Measurements from ENCODE around the gene ELMOD3. TPM values are rescaled to one million over a fixed set of nuclear protein-coding genes. Genes with fewer than 3 reads are reported as not detected.

ELMOD3 gene
- polyA plus RNA-seq, 3 donors, result 6.1 to 53.3 (median 7.2) TPM

DNA sequence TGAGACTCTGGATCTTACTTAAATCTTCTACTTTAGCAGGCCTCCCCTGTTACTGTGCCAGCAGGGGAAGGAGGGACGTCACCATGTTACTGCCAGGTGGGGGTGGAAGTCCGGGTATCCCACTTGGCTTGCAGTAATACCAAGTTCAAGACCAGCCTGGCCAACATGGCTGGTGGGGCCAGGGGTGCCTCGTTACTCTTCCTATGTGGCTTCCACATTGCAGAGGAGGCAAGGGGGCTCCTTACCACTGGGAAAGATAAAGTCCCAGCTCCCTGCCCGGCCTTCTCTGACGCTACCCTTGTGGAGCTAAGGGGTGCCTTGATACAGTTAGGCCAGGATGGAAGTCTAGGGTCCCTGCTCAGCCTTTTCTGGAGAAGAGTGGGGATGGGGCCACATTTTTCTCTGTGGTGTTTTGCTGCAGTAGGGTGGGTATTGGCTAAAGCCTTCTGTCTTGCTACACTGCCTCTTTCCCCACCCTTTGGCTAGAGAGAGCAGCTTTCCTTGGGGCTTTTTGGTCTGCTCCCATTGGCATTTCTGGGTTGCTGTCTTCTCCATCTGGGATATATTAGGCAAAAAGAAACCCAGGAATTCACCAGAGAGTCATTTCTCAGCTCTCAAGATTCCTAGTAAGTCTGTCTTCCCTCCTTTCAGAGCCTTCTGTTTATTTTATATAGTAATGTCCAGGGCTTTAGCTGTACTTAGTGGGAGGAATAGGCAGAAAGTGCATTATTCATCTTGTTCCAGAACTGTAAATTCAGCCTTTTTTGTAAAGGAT is 21.9 kb downstream of the ELMOD3 start:
- Histone ChIP-seq H3K4me3 (replicated peaks in 1 of 3; ENCODE audit: low read depth in 2 of 3, low read length in 3 of 3) (no peak overlapping the region), H3K9me3 (replicated peaks in 1 of 2; ENCODE audit: control insufficient read depth in 1 of 2, insufficient read depth in 1 of 2, low read length in 2 of 2) (peaks cover 7 to 10% of the 10 kb centered on the region in 2 donors), H4K20me1 (ENCODE audit: insufficient read depth, low read length) (no peaks in the 10 kb centered on the region), H3K79me2 (ENCODE audit: insufficient read depth, low read length) (no peaks in the 10 kb centered on the region), H2AFZ (ENCODE audit: insufficient read depth, low read depth, low read length, poor library complexity, severe bottlenecking) (no peak overlapping the region), H3K4me1 (ENCODE audit: control insufficient read depth in 1 of 2, insufficient read depth in 2 of 2, low read length in 2 of 2) (no peaks in the 10 kb centered on the region), H3K27ac (ENCODE audit: low read depth in 1 of 2, low read length in 2 of 2) (no peak overlapping the region), H3K9ac (ENCODE audit: insufficient read depth, low read length, poor library complexity, severe bottlenecking) (no peak overlapping the region), H3K4me2 (replicated peaks; ENCODE audit: extremely low read depth, low read length, poor library complexity, severe bottlenecking) (no peak overlapping the region), H3K36me3 (replicated peaks in 1 of 2; ENCODE audit: control insufficient read depth in 1 of 2, insufficient read depth in 2 of 2, low read length in 2 of 2) (peaks cover 41 to 79% of the 10 kb centered on the region in 2 donors), H3K27me3 (ENCODE audit: control insufficient read depth in 2 of 2, insufficient read depth in 2 of 2, low read length in 2 of 2) (no peaks in the 10 kb centered on the region)
- WGBS (ENCODE audit: insufficient coverage), result 100% methylated on average over 2 of the region's 5 CpGs
- H3K27me3 Mint-ChIP-seq (ENCODE audit: low read depth in 3 of 3), result no peaks in the 10 kb centered on the region
- TF ChIP-seq, protein P1, sequence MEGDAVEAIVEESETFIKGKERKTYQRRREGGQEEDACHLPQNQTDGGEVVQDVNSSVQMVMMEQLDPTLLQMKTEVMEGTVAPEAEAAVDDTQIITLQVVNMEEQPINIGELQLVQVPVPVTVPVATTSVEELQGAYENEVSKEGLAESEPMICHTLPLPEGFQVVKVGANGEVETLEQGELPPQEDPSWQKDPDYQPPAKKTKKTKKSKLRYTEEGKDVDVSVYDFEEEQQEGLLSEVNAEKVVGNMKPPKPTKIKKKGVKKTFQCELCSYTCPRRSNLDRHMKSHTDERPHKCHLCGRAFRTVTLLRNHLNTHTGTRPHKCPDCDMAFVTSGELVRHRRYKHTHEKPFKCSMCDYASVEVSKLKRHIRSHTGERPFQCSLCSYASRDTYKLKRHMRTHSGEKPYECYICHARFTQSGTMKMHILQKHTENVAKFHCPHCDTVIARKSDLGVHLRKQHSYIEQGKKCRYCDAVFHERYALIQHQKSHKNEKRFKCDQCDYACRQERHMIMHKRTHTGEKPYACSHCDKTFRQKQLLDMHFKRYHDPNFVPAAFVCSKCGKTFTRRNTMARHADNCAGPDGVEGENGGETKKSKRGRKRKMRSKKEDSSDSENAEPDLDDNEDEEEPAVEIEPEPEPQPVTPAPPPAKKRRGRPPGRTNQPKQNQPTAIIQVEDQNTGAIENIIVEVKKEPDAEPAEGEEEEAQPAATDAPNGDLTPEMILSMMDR (IDR thresholded peaks at IDR 0.05), result no peak
- no peaks in the 10 kb centered on the region for H3K4me1 Mint-ChIP-seq
- intact Hi-C loops (cut with micrococcal nuclease), result no loop called here
- peaks cover 3 to 18% (median 6%) of the 10 kb centered on the region in 7 donors for H3K9me3 Mint-ChIP-seq
- H3K4me3 Mint-ChIP-seq, result no peak overlapping the region
- DNase-seq, result no peak
- peak overlapping the region in 1 of 7 donors; percentile 53 for H3K27ac Mint-ChIP-seq
- peaks cover 57 to 79% of the 10 kb centered on the region in 2 donors for H3K36me3 Mint-ChIP-seq

DNA sequence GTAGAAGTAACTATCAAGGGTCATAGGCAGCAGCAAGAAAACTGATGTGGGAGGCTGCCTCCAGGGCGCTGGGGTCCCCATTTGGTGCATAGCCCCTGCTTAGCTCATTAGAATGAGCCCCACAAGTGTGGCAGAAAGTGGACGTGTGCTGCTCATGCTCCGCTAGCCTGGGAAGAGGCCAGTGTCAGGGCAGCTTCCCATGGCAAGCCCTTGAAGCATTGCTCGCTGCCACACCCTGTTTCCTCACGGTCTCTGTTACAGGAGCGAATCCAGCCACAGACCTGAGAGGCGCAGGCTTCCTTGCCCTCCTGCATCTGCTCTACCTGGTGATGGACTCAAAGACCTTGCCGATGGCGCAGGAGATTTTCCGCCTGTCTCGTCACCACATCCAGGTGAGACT is 22.5 kb downstream of the ELMOD3 start:
- Mint-ChIP-seq H3K27me3 (ENCODE audit: low read depth in 3 of 3) (no peaks in the 10 kb centered on the region), H3K4me3 (no peak overlapping the region), H3K36me3 (peaks cover 58 to 80% of the 10 kb centered on the region in 2 donors), H3K27ac (peak overlapping the region in 1 of 7 donors; percentile 32), H3K9me3 (peaks cover 3 to 18% (median 6%) of the 10 kb centered on the region in 7 donors), H3K4me1 (no peaks in the 10 kb centered on the region)
- DNase-seq, result no peak
- TF ChIP-seq, protein P1 (IDR thresholded peaks at IDR 0.05), result no peak
- no peak overlapping the region for H3K9ac ChIP-seq (ENCODE audit: insufficient read depth, low read length, poor library complexity, severe bottlenecking)
- 98% methylated on average over 11 of the region's 11 CpGs for WGBS (ENCODE audit: insufficient coverage)
- no peak overlapping the region for H2AFZ ChIP-seq (ENCODE audit: insufficient read depth, low read depth, low read length, poor library complexity, severe bottlenecking)
- H3K4me1 ChIP-seq (ENCODE audit: control insufficient read depth in 1 of 2, insufficient read depth in 2 of 2, low read length in 2 of 2), result no peaks in the 10 kb centered on the region
- H3K27ac ChIP-seq (ENCODE audit: low read depth in 1 of 2, low read length in 2 of 2), result no peak overlapping the region
- H4K20me1 ChIP-seq (ENCODE audit: insufficient read depth, low read length), result no peaks in the 10 kb centered on the region
- no peaks in the 10 kb centered on the region for H3K79me2 ChIP-seq (ENCODE audit: insufficient read depth, low read length)
- no peaks in the 10 kb centered on the region for H3K27me3 ChIP-seq (ENCODE audit: control insufficient read depth in 2 of 2, insufficient read depth in 2 of 2, low read length in 2 of 2)
- H3K4me2 ChIP-seq (replicated peaks; ENCODE audit: extremely low read depth, low read length, poor library complexity, severe bottlenecking), result no peak overlapping the region
- H3K36me3 ChIP-seq (replicated peaks in 1 of 2; ENCODE audit: control insufficient read depth in 1 of 2, insufficient read depth in 2 of 2, low read length in 2 of 2), result peaks cover 41 to 78% of the 10 kb centered on the region in 2 donors
- H3K9me3 ChIP-seq (replicated peaks in 1 of 2; ENCODE audit: control insufficient read depth in 1 of 2, insufficient read depth in 1 of 2, low read length in 2 of 2), result peaks cover 7 to 10% of the 10 kb centered on the region in 2 donors
- intact Hi-C loops (cut with micrococcal nuclease), result no loop called here
- H3K4me3 ChIP-seq (replicated peaks in 1 of 3; ENCODE audit: low read depth in 2 of 3, low read length in 3 of 3), result no peak overlapping the region
